CD4-positive, alpha-beta T cell treated with Interferon gamma for 1 hour (primary cell): ENCODE measurements around the gene TMEM179B.
"Not testable (repeated sequence)": the region's sequence is repeated elsewhere in the genome, so short reads cannot be mapped to it uniquely, and the experiment has no call there.

ENCODE experiments used
- DNase-seq: peaks from one replicate; pipeline ENCODE4 v3.0.0-alpha.2; 2020

The TMEM179B gene

GRCh38 chr11:62787005-62787759, at the start of gene TMEM179B:
TSS of gene TMEM179B (plus strand) at chr11:62787402. CDS start at chr11:62787432, 30 bp downstream.
- DNase-seq, result peak; percentile 97

GRCh38 chr11:62747475-62748160, 39.6 kb upstream of the TMEM179B start:
- no peak for DNase-seq

GRCh38 chr11:62749931-62750330, 37.3 kb upstream of the TMEM179B start:
- not testable (repeated sequence) for DNase-seq

DNA sequence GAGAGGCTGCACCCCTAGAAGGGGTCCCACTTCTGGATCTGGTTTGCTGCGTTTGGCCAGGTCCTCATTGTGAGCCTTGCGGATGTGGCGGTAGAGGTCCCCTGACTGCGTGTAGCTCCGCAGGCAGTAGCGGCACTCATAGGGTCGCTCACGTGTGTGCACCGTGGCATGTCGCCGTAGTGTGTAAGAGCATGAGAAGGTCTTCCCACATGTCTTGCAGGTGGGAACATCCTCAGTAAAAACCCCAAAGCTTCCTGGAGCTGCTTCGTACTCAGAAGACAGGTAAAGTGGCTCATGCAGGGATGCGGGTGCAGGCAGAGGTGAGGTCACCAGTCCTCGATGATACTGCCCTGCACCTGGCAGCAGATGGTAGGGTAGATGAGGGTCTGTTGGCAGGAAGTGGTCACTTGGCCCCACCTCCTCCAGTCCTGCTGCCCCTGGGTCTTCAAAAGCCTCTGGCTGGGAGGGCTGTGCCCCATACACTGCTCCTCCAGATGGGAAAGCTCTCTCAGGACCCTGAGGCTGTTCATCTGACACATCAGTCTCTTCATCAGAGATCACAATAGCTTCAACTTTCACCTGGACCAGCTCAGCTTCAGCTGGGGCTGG, 34.9 kb upstream of the TMEM179B start:
- DNase-seq, result no peak

DNA sequence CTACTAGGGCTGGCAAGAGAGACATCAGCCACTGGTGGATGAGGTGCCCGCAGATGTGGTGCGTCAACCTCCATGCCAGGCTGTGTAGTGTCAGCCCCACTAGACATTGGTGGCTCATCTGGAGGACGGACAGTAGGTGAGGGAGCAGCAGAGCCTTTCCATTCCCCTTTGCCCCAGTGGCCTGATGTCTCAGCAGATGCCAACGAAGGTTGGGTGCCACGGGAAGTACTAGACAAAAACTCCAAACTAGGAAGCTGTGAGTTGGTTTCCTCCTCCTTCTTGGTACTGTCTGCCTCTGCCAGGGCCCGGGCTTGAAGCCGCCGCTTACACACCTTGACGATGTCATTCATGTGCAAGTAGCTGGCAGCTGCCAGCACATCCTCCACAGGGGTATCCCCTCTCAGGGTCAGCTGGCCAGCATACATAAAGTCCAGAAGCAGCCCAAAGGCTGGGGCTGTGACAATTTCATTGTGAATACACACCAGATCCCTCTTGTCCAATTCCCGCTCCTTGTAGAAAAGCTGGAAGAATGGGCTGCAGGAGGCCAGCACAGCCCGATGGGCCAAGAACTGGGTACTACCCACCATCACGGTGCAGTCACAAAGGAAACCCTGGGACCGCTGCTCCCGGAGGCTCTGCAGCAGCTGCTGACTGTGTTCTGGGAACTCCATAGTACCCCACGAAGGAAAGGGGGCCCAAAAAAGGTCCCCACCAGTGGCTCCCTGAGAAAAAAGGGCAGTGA, 34.0 kb upstream of the TMEM179B start:
- no peak for DNase-seq

- peak; percentile 99 for DNase-seq
Observed at GRCh38 chr11:62753736-62754603, 33.2 kb upstream of the TMEM179B start, which contains the start of gene ZBTB3. TSS of gene ZBTB3 (minus strand) at chr11:62754160. CDS start at chr11:62753664, 496 bp downstream.

DNA sequence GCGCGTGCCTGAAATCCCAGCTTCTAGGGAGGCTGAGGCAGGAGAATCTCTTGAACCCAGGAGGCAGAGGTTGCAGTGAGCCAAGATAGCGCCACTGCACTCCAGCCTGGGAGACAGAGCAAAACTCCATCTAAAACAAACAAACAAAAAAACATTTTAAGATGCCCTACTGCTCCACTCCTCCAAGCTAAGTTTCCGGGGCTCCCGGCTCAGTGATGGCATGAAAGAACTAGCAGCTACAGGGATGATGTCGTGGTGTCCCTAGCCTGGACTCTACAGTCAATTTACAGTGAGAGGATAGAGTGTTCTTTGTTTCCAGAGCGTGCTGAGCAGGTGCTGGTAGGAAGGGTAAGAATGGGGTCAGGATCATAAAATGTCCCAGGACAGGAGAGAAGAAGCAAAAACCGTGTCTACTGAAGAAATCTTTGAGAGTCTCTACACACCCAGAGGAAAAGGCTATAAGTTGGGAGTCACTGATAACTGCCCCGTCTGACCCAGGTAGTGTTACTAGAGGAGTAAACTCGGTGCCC, 32.1 kb upstream of the TMEM179B start:
- DNase-seq, result no peak

GRCh38 chr11:62757846-62758788, 29.1 kb upstream of the TMEM179B start:
- no peak for DNase-seq

DNA sequence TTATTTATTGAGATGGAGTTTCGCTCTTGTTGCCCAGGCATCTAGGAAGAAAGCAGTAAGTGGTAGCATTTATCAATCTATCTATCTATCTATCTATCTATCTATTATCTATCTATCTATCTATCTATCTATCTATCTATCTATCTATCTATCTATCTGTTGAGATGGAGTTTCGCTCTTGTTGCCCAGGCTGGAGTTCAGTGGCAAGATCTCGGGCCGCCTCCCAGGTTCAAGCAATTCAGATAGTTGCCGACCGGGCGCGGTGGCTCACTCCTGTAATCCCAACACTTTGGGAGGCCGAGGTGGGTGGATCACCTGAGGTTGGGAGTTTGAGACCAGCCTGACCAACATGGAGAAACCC, 26.4 kb upstream of the TMEM179B start:
- not testable (repeated sequence) for DNase-seq

- no peak for DNase-seq
Observed at GRCh38 chr11:62770778-62771143, 16.4 kb upstream of the TMEM179B start.

DNA sequence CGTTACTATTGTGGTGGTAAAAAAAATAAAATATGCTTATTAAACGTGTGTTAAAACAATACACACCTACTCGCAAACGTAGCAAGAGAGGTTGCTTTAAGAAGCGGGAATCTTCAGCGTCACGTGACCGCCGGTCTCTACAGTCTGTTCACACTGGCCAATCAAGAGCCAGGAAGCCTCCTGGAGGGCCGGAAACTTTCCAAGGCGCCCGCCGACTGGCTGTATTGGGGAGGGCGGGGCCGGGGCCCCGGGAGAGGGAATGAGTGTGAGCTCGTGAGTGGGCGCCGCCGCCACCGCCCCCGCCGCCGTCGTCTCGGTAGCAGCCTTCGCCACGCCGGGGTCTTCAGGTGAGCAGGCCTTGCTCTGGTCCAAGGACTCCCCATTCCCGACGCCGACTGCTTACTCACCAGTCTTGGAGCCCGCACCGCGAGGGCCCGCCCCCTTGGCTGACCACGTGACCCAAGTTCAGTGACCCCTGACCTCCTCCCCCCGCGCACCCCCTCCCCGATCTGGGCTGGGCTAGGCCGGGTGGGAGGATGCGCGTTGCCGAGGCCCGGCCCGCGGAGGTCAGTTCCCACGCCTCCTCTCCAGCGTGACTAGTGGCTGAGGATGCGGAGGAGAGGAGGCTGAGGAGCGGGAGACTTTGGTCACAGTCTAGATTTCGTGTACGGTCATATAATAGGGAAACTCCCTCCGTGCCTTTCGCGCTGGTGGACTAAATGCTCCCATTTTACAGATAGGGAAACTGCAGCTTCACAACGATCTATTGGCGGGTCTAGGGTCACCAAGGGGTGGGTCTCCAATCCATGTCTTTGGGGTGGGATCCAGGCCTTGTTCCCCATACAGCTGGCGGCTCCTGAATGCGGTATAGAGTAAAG, 15.8 kb upstream of the TMEM179B start, which contains the start of gene TAF6L:
TSS of gene TAF6L (plus strand) at position 253 of the 878 bp plus-strand sequence. CDS start 4,388 bp downstream, outside the sequence.
- peak; percentile 89 for DNase-seq

GRCh38 chr11:62774407-62774806, 12.8 kb upstream of the TMEM179B start:
- DNase-seq, result no peak

DNA sequence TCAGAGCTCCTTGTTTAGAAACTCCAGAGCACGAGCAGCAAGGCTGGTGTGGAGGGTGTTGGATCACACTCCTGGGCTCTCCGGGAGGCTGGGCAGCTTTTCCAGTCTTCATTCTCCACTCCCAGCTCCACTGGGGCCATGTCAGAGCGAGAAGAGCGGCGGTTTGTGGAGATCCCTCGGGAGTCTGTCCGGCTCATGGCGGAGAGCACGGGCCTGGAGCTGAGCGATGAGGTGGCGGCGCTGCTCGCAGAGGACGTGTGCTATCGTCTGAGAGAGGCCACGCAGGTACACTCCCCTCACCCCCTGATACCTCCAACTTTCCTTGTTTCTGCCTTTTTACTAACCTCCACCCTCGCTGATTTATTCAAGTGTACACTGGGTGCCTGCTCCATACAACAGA, 11.6 kb upstream of the TMEM179B start:
- DNase-seq, result no peak

DNA sequence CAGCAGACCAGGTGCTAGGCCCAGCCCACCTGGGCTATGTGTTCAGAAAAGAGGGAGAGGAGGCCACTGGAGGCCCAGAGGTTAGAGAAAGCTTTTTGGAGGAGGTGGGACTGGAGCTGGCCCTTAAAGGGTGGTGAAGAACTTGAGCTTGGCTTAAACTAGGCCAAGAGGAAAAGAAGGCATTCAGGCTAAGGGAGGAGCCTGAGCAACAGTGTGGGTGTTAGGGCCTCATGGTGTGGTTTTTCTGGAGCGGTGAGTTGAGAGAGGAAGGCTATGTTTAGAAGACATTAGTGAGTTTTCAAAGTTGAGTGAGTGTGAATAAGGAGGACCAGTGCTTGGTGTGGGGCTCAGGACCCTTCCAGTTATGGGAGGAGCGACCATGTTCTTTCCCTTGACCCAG, 9.8 kb upstream of the TMEM179B start:
- no peak for DNase-seq

DNA sequence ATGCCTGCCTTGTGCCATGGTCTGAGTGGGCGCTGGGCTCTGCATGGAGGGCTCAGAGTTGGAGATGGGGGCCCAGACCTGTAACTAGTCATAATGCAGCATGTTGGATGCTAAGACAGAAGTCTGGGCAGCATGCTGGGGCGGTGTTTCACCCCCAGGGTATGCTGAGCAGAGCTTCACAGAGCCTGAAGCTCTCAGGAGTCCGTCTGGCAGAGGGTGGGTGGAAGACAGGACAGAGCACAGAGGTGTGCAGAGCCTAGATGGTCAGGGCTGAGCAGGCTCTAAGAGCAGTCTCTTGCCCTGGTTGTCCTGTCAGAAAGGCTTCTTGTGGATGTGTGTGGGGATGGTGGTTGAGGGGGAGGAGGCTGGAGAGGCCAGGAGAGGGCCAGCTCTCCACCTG, 8.8 kb upstream of the TMEM179B start:
- DNase-seq, result no peak

- DNase-seq, result no peak
Observed at GRCh38 chr11:62782753-62783152, 4.4 kb upstream of the TMEM179B start.

DNA sequence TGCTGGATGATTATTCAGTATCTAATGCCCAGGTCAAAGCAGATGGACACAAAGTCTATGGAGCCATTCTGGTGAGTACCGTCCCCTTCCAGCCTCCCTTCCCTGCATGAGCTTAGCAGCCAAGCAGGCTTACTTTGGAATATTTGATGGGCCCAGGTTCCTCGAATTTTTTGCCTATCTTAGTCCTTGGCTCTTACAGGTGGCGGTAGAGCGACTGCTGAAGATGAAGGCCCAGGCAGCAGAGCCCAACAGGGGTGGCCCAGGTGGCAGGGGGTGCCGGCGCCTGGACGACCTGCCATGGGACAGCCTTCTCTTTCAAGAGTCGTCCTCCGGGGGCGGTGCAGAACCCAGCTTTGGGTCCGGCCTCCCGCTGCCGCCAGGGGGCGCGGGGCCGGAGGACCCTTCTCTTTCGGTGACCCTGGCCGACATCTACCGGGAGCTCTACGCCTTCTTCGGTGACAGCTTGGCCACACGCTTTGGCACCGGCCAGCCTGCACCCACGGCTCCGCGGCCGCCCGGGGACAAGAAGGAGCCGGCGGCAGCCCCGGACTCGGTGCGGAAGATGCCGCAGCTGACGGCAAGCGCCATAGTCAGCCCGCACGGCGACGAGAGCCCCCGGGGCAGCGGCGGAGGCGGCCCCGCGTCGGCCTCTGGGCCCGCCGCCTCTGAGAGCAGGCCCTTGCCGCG, 741 bp upstream of the TMEM179B start:
- DNase-seq, result peak; percentile 87

DNA sequence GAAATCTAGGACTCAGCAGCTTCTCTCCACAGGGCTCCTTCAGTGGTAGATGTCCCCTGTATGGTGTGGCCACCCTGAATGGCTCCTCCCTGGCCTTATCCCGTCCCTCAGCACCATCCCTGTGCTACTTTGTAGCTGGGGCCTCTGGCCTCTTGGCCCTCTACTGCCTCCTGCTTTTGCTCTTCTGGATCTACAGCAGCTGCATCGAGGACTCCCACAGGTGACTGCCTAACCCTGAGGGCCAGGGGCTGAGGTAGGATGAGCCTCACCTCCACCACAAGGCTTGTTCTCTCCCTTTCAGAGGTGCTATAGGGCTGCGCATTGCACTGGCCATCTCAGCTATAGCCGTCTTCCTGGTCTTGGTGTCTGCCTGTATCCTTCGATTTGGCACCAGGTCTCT, 1.8 kb downstream of the TMEM179B start:
- no peak for DNase-seq

- no peak for DNase-seq
Observed at GRCh38 chr11:62789576-62789975, 2.4 kb downstream of the TMEM179B start.
